ENCODE measurements around the gene GGNBP2.
"Not testable (repeated sequence)": the region's sequence is repeated elsewhere in the genome, so short reads cannot be mapped to it uniquely, and the experiment has no call there.

The GGNBP2 gene, protein sequence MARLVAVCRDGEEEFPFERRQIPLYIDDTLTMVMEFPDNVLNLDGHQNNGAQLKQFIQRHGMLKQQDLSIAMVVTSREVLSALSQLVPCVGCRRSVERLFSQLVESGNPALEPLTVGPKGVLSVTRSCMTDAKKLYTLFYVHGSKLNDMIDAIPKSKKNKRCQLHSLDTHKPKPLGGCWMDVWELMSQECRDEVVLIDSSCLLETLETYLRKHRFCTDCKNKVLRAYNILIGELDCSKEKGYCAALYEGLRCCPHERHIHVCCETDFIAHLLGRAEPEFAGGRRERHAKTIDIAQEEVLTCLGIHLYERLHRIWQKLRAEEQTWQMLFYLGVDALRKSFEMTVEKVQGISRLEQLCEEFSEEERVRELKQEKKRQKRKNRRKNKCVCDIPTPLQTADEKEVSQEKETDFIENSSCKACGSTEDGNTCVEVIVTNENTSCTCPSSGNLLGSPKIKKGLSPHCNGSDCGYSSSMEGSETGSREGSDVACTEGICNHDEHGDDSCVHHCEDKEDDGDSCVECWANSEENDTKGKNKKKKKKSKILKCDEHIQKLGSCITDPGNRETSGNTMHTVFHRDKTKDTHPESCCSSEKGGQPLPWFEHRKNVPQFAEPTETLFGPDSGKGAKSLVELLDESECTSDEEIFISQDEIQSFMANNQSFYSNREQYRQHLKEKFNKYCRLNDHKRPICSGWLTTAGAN

DNA sequence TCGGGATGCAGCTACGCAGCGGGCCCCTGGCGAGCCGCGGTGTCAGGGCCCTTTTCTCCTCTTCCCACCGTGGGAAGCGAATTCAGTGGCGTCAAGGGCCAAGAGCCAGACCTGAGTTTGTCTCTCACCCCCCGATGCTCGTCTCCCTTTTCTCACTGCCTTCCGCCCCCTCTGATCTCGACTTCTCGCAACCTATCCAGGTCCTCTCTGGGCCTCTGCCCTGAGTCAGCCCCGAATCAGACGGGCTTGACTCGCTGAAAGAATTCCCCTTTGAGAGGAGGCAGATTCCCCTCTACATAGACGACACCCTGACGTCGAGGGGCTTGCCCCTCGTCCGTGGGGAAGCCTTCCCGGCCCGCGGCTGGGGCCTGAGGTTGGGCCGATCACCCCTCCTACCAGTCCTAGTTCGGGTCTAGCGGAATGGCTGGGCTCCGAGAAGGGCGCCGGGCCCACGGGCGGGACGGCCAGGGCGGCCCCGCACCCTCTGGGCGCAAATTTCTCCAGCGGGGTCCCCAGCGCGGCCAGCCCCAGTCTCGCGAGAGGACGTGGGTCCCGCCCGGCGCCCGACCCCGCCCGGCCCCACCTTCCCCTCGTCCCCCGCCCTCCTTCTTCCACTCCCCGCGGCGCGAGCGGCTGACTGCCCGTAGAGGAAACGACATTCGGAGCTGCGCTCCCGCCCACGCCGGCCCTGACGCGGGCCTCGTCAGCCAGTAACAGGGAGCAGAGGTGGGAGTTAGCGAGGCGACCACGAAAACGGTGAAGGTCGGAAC, at the start of gene GGNBP2:
Gene GGNBP2, plus strand, starts transcription at position 613 of the 770 bp plus-strand sequence. CDS start 806 bp downstream, outside the sequence.
- peak; percentile 86 for DNase-seq (ENCODE audit: low read depth)

DNA sequence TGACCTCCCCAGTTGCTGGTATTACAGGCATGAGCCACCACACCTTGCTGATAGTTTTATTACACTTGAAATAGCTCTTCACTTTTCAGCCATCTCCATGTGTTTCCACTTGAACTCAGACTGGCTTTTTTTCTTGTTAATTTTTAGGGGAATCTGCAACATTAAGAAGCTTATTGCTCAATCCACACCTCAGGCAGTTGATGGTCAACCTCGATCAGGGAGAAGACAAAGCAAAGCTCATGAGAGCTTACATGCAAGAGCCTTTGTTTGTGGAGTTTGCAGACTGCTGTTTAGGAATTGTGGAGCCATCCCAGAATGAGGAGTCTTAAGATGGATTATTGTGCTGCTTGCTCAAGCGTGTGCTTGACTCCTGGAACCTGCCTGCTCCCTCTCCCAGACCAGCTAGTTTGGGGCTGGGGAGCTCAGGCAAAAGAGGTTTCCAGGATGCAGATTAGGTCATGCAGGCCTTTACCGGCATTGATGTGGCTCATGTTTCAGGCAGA, 49.6 kb upstream of the GGNBP2 start:
- DNase-seq (ENCODE audit: low read depth), result no peak

DNA sequence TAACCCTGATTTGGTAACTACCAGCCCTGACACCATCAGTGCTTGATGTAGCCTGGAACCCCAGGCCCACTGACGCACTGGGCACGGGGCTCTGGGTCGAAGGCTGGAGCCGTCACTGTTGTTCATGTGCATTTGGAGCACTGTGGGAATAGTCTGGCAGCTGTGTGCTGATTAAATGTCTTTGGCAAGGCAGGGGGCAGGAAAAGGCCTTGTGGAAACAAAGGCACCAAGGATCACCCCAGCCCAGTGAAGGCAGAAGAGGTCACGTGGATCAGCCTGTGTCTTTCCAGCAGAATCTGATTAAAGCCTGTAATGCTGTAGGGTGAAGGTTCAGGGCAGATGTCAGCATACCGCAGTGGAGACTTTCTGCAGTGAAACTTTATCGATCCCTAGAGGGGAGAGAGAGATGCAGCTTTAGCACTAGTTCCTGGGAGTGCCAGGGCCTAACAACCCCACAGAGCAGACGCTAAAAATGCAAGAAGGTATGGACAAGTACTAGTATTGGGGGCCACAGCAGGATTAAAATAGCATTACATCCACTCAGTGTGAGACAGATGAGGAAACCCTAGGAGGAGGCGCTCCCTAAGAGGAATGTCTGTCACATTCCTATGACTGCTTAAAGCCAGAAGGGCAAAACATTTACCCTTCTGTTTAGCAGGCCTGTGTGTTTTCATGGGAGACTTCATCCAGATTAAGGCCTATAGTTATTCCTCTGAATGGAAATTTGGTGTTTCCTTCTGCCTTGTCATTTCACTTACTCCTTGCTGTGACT, 48.5 kb upstream of the GGNBP2 start:
- DNase-seq (ENCODE audit: low read depth), result no peak

DNA sequence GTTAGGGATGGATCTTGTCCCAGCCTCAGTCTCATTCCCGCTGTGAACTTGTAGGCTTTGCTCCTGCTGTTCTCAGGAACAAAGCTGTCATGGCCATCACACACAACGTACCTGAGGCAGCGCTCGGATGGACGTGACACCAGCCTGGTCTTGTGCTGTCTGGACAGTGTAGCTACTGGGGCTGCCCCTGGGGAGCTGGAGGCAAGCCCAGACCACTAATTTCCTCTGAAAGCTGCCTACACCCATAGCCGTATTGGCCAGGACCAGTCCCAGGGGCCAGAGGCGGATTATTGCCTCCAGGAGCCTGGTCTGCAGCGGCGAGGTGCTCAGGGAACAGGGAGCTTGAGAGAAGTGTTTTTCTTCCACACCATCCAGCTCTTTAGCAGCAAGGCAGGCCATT, 46.6 kb upstream of the GGNBP2 start:
- no peak for DNase-seq (ENCODE audit: low read depth)

DNA sequence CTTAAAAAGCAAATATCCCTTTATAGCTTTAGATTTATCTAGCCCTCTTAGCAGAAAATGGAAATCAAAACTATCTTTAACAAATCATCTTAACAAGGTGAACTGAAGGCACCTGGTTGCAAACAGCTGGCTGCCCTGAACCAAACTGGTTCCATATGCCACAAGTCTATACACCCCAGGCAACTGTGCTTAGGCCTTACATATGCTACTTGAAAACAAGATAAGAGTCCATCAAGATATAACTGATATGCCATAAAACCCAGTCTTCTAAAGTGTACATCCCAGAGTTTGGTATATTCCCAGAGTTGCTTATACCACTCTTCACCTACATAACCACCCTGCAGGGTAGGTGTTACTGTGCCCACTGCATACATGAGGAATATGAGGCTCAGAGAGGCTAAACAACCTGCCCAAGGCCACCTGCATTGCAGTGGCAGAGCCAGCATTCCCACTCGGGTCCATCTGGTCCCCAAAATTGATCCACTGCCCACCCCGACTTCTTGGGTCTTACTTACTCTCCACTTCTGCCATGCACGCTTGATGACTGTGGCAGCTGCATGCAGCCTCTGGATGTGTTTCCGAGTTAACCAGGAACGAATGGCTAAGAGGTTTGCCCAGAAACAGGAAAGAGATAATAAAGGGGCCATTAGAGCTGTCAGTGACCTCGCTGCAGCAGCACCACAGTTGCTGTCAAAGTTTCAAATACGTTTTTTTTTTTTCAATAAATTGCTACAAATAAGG, 46.0 kb upstream of the GGNBP2 start:
- DNase-seq (ENCODE audit: low read depth), result no peak

DNA sequence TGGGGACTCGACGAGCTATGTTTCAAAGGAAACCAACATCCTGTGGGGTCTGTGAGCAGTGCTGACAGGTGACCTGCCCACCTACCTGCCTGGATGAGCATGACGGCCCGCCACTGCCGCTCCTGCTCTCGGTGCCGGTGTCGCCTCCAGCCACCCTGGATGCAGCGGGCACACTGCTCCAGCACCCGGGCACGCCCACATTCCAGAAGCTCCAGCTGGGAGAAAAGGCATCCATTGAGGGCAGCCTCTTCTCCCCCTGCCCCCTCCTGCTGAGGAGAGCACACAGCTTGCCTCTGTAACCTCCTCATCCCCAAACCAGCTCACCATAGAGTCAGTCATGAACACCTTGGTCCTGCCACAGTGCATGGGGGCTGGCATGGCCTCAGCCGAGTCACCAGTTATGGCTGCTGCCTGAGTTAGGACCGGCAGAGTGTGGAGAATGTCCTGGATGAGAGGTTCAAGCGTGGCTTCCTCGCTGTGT, 43.9 kb upstream of the GGNBP2 start:
- DNase-seq (ENCODE audit: low read depth), result no peak

DNA sequence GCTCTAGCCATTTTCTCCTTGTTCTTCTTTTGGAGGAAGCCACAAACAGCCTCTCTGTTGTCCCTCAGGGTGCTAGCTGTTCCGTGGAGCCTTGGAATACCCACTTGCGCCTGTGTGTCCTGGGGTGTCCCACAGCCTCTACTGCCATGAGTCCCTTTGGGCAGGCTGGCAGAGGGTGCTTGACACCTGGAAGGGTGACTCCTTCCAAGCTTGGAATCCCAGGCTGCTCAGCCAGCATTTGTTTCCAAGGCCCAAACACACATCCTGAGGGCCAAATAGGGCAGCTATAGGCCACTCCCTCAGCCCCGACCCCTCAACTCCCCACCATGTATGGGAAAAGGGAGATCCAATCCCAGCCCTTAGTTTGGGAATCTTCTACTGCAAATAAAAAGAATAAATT, 43.4 kb upstream of the GGNBP2 start:
- DNase-seq (ENCODE audit: low read depth), result no peak

DNA sequence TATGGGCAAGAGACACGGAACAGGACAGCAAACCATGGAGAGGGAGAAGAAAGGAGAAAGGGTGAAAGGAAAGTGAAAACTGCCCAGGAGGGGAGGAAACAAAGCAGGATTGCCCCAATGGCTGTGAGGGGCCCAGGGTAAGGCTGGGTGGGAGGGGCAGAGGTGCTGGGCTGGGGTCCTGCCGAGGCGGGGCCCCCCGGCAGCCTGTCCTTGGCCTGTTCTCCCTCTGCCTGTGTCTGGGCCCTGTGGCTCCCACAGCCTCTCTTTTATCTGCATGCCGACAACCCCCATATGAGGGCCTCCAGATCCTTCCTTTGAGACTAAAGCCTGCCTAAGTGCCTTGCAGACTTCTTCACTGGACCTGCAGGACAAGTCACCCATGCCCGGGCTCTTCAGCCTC, 42.8 kb upstream of the GGNBP2 start:
- DNase-seq (ENCODE audit: low read depth), result no peak

DNA sequence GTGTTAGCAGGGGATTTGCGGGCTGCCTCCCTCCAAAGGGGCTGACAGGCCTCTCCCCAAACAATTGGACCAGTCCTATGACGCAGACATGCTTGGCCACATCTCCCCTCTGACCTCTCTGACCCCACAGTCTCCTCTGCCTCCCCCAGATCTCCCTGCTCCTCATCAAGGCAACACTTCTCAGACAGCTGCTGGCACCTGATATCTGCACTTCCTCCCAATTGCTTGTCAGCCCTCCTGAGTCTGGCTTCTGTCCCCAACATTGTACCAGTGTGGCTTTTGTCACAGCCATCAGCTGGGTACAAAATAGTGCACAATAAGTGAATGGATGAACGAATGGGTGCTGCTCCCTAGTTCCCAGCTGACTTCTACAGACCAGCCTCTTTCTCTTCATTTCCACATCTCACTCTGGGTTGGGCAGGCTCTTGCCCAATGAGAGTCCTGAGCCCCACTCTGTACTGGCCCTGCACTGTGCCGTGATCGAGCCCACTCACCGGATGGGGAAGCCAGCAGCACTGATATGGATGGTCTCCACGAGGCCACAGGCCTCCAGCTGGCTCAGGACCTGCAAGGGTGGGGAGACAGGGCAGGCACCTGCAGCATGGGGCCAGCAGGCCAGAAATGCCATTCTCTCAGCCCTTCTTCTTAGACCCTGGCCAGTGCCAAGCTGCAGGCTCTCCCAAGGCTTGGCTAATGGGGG, 41.1 kb upstream of the GGNBP2 start:
- DNase-seq (ENCODE audit: low read depth), result no peak

DNA sequence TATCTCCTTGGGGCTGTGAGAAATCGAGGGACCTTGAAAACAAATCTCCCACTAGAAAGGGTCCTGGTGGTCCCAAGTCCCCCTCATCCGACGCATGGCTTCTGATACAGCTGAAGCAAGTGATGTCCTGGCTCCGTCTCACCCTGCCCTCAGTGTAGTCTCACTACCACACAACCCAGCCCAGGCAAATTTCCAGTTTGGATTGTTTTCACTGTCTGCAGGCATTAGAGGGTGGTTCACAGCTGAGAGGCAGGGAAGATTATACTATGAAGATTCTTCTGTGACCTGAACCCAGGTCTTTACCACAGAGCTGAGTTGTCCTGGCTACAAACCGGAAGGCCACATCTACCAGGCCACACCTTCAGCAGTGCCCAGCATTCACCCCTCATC, 40.6 kb upstream of the GGNBP2 start:
- DNase-seq (ENCODE audit: low read depth), result no peak

DNA sequence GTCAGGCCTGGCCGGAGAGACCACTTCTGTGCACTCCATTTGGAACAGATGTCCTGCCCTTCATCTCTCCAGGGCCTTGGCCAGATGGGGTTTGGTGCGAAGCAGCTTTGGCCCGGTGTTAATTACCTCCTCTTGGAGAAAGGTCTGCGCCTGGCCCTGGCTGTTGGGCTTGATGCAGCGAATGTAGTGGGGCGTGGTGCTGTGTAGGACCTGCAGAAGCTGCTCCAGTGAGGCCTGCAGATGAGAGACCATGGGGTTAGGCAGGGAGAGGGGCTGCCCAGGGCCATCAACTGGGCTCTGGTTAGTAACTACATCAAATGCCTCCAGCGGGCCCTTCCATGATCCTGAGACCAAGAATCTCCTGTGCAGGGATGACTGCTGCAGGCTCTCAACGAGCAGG, 39.5 kb upstream of the GGNBP2 start:
- no peak for DNase-seq (ENCODE audit: low read depth)

DNA sequence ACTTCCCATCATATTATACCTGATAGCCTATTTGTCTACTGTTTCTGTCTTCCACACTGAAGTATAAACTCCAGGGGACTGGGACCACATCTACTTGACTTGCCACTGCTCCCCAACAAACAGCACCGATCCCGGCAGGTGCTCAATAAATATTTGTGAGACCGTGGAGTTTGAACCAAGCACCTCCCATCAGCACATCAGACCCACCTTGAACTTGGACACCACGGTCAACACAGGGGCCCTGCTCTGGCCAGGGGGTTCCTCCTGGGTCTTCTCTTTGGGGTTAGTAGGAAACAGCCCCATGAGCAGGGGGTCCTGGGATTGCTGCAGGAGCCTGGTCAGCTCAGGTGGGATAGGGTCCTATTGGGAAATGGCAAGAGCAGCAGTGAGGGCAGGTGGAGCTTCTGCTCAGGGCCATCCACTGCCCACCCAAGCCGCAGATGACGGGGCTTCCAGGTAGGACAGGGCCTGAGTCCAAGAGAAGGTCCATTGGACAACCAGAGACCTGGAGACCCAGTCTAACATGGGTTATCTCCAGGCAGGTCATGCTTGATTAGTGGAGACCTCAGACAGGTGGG, 38.4 kb upstream of the GGNBP2 start:
- DNase-seq (ENCODE audit: low read depth), result no peak

DNA sequence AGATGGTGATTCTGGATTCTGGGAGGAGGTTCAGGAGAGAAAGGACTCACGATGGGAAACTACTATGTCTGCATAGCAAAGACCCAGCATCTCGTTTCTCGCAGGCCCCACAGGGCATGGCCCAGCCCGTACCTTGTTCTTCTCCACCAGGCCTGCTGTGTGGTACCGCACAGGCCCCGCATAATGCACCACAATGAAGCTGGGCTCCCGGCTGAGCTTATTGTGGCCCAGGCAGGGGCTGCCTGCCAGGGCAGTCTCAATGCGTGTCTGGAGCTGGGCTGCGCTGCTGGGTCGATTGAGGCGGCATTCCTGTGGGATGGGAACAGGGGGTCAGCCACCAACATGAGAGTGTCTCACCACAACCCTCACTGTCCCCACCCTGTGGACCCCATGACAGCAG, 37.9 kb upstream of the GGNBP2 start:
- no peak for DNase-seq (ENCODE audit: low read depth)

DNA sequence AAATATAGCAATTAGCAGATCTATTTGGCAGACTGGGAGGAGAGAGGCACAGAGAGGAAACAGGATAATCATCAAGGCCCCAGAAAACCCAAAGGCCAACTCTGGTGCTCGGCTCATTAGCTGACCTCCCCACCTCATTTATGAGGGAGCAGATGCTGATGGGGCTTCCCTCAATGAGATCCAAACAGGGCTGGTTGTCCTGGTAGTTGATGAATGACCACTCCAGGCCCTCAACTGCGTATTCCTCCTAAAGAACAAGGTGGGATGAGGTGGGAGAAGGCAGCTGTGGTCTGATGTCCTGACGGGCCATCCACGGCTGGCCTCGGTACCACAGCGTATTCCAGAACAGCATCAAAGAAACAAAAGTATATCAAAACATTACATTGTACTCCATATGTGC, 37.5 kb upstream of the GGNBP2 start:
- no peak for DNase-seq (ENCODE audit: low read depth)

DNA sequence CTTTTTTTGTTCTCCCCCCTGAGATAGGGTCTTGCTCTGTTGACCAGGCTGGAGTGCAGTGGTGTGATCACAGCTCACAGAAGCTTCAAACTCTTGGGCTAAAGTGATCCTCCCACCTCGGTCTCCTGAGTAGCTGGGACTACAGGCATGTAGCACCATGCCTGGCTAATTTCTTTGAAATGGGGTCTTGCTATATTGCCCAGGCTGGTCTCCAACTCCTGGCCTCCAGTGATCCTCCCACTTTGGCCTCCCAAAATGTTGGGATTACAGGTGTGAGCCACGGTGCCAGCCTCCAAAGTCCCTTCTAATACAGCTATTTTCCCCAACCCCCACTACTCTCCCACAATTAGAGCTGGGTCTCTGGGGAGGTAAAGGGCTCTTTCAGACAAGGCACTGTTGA, 36.3 kb upstream of the GGNBP2 start:
- DNase-seq (ENCODE audit: low read depth), result not testable (repeated sequence)

DNA sequence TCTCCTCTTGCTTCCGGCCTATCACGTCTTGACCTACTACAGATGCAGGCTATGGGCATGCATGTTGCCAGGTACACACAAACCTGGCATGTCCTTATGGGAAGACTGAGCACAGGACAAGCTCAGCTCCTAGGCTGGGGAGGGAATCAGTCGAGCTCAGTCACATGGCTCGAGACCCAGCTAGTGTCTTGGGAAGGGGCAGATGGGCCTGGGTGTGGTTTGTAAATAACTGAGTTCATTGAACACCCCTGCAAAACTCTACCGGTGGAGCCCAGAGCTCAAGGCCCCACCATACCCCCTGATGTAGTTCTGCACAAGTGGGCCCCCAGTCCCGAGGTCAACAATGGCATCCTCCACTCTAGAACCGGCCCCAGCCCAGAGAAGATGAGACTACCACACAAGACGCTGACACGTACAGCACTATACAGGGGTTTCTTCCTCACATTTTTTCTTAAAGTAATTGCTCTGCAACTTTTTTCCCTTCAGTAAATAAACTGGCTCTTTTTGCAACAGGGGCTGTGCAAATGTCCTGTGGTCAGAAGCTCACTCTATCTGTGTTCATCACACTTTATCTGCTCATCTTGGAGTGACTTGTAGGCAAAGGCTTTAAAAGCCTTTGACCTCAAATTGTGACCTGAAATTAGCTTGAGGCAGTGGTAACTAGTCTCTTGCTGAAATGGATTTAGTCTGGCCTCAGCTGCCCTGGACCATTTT, 35.3 kb upstream of the GGNBP2 start:
- no peak for DNase-seq (ENCODE audit: low read depth)

DNA sequence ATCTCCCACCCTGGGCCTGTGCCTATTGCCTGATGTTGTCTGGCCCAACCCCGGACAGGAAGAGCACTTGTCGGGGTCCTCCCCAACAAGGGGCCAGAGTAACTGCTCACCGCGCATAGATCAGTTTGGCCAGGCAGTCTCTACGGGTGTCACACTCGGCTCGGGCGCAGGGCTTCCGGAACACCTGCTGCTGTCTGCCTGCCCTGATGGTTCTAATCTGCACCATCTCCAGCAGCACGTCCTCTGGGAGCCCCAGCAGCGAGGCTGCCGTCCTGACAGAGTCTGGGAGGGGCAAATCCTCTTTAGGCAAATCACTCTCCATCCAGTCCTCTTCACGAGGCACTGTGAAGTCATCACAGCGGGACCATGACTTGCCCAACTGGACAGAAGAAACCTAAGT, 34.1 kb upstream of the GGNBP2 start:
- no peak for DNase-seq (ENCODE audit: low read depth)

DNA sequence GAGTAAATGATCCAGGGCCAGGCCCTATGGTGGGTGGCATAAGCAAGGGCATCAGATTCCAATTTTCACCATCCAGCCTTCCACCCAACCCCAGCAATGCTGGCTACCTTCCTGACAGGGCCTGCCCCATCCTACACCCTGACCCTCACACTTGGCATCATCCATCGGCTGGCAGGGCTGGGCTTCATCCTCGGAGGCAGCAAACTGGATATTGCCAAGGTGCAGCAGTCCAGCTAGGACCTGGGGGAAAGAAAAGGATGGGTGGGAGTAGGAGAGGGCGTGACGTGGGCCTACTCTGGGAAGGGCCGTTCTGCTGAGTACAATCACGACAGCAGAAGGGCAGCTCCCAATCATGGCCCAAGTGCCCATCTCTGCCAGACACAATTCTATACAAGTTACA, 33.5 kb upstream of the GGNBP2 start:
- no peak for DNase-seq (ENCODE audit: low read depth)

DNA sequence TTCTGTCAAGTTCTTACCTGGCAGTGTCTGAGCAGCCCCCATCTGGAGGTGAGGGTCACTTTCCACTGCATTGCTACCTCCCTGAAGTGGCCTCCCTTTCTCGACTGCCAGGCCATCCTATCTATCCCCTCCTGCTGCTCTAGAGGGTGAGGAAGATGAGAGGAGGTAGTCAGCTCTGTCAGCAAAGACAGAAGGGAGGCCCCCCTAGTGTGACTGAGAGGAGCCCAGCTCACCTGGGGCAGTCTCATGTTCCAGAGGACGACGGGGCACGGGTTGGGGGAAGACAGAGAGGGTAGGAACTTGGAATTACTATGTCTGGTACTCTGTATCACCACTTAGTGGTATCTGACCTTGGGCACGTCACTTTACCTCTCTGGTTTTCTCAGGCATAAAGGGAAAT, 32.1 kb upstream of the GGNBP2 start:
- no peak for DNase-seq (ENCODE audit: low read depth)
